ENCODE measurements around the gene ABHD2.

ABHD2 gene

GRCh38 chr15:89074402-89075012 lies 13.7 kb upstream of the ABHD2 start:
- no peak overlapping the region for H3K9ac ChIP-seq (ENCODE audit: low read length)
- H3K4me2 ChIP-seq (ENCODE audit: low read depth, low read length) = no peak overlapping the region
- no peaks in the 10 kb centered on the region for H3K9me2 ChIP-seq (replicated peaks; ENCODE audit: insufficient read depth, low read length)
- no peaks in the 10 kb centered on the region for H3K9me3 ChIP-seq (replicated peaks; ENCODE audit: insufficient read depth, low read length)
- no peaks in the 10 kb centered on the region for H3K79me2 ChIP-seq (ENCODE audit: low read length)
- no peak overlapping the region for H3K4me3 ChIP-seq (ENCODE audit: low read length)
- H3K4me1 ChIP-seq (ENCODE audit: low read length) = no peaks in the 10 kb centered on the region
- H2AFZ ChIP-seq (ENCODE audit: low read length) = no peak overlapping the region
- no peaks in the 10 kb centered on the region for H3K36me3 ChIP-seq (replicated peaks; ENCODE audit: insufficient read depth, low read length)
- no peak overlapping the region for H3K27ac ChIP-seq (ENCODE audit: low read length)
- no peaks in the 10 kb centered on the region for H3F3A ChIP-seq (ENCODE audit: insufficient read depth, low read length)
- TF ChIP-seq EZH2phosphoT487 (IDR thresholded peaks at IDR 0.05; ENCODE audit: low read length) = no peak
- no peak for TF ChIP-seq EZH2 (optimal IDR thresholded peaks at IDR 0.05; ENCODE audit: low read depth, low read length)
- TF ChIP-seq, protein P1, sequence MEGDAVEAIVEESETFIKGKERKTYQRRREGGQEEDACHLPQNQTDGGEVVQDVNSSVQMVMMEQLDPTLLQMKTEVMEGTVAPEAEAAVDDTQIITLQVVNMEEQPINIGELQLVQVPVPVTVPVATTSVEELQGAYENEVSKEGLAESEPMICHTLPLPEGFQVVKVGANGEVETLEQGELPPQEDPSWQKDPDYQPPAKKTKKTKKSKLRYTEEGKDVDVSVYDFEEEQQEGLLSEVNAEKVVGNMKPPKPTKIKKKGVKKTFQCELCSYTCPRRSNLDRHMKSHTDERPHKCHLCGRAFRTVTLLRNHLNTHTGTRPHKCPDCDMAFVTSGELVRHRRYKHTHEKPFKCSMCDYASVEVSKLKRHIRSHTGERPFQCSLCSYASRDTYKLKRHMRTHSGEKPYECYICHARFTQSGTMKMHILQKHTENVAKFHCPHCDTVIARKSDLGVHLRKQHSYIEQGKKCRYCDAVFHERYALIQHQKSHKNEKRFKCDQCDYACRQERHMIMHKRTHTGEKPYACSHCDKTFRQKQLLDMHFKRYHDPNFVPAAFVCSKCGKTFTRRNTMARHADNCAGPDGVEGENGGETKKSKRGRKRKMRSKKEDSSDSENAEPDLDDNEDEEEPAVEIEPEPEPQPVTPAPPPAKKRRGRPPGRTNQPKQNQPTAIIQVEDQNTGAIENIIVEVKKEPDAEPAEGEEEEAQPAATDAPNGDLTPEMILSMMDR (IDR thresholded peaks at IDR 0.05; ENCODE audit: low read length) = no peak
- H4K20me1 ChIP-seq (ENCODE audit: insufficient read depth, low read length) = no peaks in the 10 kb centered on the region
- no peaks in the 10 kb centered on the region for H3K27me3 ChIP-seq (replicated peaks; ENCODE audit: insufficient read depth, low read length)
- no peak for DNase-seq

DNA sequence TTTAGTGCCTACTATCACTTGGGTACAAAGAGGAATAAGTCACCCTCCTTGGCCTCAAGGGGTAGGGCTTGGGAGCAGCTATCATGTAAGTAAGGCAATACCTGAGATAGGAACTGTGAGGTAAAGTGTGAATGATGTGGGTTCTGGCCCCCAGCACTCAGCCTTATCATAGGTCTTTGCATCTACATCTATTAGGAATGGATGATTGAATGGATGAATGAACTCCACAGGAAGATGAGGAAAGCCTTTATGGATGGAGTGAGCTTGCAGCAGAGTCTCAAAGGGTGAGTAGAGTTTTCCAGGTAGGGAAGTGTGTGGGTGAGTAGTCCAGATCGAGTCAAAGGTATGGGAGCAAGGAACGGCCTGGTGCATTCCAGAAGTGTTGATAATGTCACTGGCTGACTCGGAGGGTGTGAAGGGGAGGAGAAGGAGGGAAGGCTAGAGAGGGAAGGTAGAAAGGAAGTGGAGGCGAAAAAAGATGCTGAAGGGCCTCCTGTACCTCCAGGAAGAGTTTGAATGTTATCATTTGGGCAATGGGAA lies 13.1 kb upstream of the ABHD2 start:
- Histone ChIP-seq H3K4me1 (ENCODE audit: low read length) (no peaks in the 10 kb centered on the region), H3K4me3 (ENCODE audit: low read length) (no peak overlapping the region), H3K36me3 (replicated peaks; ENCODE audit: insufficient read depth, low read length) (no peaks in the 10 kb centered on the region), H3K27me3 (replicated peaks; ENCODE audit: insufficient read depth, low read length) (no peaks in the 10 kb centered on the region), H3F3A (ENCODE audit: insufficient read depth, low read length) (no peaks in the 10 kb centered on the region), H2AFZ (ENCODE audit: low read length) (no peak overlapping the region), H3K27ac (ENCODE audit: low read length) (no peak overlapping the region), H3K9me3 (replicated peaks; ENCODE audit: insufficient read depth, low read length) (no peaks in the 10 kb centered on the region), H3K9me2 (replicated peaks; ENCODE audit: insufficient read depth, low read length) (no peaks in the 10 kb centered on the region), H3K79me2 (ENCODE audit: low read length) (no peaks in the 10 kb centered on the region), H3K4me2 (ENCODE audit: low read depth, low read length) (no peak overlapping the region), H3K9ac (ENCODE audit: low read length) (no peak overlapping the region), H4K20me1 (ENCODE audit: insufficient read depth, low read length) (no peaks in the 10 kb centered on the region)
- TF ChIP-seq EZH2 (optimal IDR thresholded peaks at IDR 0.05; ENCODE audit: low read depth, low read length) (no peak), EZH2phosphoT487 (IDR thresholded peaks at IDR 0.05; ENCODE audit: low read length) (no peak)
- TF ChIP-seq, protein P1 (IDR thresholded peaks at IDR 0.05; ENCODE audit: low read length) = no peak
- no peak for DNase-seq

DNA sequence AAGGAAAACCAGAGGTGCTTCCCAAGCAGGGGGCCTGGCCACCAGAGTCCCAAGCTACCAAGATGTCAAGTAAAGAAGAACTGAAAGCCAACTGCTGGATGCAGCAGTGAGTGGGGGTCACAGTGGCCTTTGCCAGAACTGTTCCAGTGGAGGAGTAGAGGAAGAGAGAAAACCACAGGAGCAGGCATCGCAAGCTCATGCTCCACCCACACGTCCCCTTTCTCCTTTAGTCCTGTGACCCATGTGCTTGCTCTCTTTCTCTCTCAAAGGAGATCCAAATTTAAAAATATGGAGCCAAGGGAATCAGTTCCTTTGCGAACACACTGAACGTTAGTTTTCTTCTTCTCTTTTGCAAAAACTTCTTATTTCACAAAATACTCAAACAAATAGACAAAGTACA lies 12.4 kb upstream of the ABHD2 start:
- H3K4me1 ChIP-seq (ENCODE audit: low read length) = no peaks in the 10 kb centered on the region

More for the DNA sequence above, 12.4 kb upstream of the ABHD2 start:
- Histone ChIP-seq H3K9me3 (replicated peaks; ENCODE audit: insufficient read depth, low read length) (no peaks in the 10 kb centered on the region), H3K79me2 (ENCODE audit: low read length) (no peaks in the 10 kb centered on the region), H3K9ac (ENCODE audit: low read length) (no peak overlapping the region), H3K4me2 (ENCODE audit: low read depth, low read length) (no peak overlapping the region), H4K20me1 (ENCODE audit: insufficient read depth, low read length) (no peaks in the 10 kb centered on the region), H3K4me3 (ENCODE audit: low read length) (no peak overlapping the region), H3F3A (ENCODE audit: insufficient read depth, low read length) (no peaks in the 10 kb centered on the region), H3K9me2 (replicated peaks; ENCODE audit: insufficient read depth, low read length) (no peaks in the 10 kb centered on the region), H3K27ac (ENCODE audit: low read length) (no peak overlapping the region), H3K36me3 (replicated peaks; ENCODE audit: insufficient read depth, low read length) (no peaks in the 10 kb centered on the region), H2AFZ (ENCODE audit: low read length) (no peak overlapping the region), H3K27me3 (replicated peaks; ENCODE audit: insufficient read depth, low read length) (no peaks in the 10 kb centered on the region)
- DNase-seq = no peak
- TF ChIP-seq, protein P1 (IDR thresholded peaks at IDR 0.05; ENCODE audit: low read length) = no peak
- no peak for TF ChIP-seq EZH2phosphoT487 (IDR thresholded peaks at IDR 0.05; ENCODE audit: low read length)
- TF ChIP-seq EZH2 (optimal IDR thresholded peaks at IDR 0.05; ENCODE audit: low read depth, low read length) = no peak

Measured in MM.1S (cell line).